ENCODE measurements around the gene ITGB2.

The ITGB2 gene

GRCh38 chr21:44909719-44910118 is 11.0 kb downstream of the ITGB2 start:
- DNase-seq: no peak

GRCh38 chr21:44908908-44909307 is 11.8 kb downstream of the ITGB2 start:
- DNase-seq: no peak

- peak; percentile 27 for DNase-seq
Measured at GRCh38 chr21:44907966-44908895, 12.5 kb downstream of the ITGB2 start.

GRCh38 chr21:44907225-44907965 is 13.3 kb downstream of the ITGB2 start:
- no peak for DNase-seq

DNA sequence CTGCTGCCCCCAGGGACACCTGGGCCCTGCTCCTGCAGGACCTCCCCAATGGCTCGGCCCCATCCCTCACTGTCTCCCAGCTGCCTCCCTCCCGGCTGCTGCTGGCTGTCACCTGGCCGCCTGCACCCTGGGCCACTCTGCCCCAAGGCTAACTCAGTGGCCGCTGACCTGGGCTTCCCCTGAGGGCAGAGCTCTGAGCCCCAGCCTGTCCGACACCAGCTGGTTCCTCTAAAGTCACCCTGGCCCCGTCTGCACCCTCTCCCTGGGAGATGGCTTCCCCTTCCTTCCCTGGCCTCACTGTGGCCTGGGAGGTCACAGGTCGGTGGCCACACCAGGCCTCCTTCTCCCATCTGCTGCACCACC is 15.0 kb downstream of the ITGB2 start:
- no peak for DNase-seq

DNA sequence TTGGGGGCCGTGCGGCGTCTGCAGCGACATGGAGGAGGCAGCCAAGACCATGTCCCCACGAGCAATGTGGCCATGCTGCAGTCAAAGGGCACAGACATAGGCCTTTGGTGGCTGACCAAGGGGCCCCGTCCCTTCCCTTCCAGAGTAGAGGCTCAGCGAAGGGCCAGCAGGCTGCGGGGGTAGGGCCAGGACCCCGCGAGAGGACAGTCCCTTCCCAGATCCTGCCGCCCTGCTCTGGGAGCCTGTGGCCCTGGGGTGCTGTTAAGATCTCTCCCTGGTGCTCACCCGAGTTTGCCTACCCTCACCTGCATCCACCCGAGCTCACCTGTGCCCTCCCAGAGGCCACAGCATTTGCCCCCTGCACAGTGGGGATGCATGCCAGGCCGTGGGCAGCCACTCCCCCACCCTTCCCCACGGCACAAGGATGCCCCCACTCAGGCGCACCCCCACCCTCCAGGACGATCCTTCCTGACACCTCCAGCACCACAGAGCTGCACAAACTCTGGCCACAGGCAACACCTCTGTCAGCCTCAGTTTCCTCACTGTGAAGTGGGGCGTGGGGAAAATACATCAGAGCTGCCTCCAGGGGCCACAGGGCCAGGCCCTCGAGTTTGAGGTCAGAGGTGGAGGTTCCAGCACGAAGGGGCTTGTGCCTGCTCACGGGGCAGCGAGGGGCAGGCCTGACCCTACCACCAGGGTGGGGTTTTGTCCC is 15.5 kb downstream of the ITGB2 start:
- no peak for DNase-seq

- DNase-seq: no peak
Measured at GRCh38 chr21:44904141-44904923, 16.4 kb downstream of the ITGB2 start.

DNA sequence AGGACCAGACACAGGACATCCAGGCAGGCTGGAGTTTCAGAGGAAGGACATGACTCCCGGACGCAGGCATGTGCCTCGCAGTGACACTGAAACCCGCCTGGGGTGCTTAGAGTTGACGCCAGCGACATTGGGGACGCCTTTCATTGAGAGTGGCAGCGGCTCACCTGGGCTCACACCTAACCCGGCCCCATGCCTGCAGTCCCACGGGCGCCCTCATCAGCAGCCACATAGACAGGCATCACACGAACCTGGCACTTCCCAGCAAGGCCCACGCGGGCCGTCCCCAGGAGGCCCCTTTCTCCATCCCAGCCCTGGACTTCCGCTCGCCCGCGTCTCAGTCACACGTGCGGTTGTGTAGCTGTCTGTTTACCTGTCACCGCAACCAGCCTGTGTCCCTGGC is 17.0 kb downstream of the ITGB2 start:
- no peak for DNase-seq

DNA sequence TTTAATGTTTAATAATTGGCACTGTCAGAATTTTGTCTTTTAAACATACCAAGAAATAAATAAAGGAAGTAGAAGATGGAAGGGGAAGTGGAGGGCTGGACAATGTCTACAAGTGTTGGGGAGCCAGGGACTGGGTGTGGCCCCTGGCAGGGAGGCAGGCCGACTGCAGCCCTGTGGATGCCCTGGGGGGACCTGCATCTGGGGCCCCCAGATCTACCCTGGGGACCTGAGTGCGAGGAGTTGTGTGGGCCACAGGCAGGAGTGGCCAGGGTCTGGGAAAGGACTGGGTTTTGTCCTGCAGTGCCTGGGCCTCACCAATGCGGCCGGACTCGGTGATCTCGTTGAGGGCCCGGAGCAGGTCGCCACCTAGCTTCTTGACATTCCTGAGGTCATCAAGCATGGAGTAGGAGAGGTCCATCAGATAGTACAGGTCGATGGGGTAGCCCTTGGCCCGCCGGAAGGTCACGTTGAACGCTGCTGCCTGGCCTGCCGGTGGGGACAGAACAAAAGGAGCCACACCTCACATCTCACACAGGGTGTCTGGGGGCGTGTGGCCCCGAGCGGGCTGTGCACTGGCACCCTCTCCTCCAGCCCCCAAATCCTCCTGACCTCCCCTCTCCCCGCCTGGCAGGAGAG is 17.5 kb downstream of the ITGB2 start:
- DNase-seq: no peak

DNA sequence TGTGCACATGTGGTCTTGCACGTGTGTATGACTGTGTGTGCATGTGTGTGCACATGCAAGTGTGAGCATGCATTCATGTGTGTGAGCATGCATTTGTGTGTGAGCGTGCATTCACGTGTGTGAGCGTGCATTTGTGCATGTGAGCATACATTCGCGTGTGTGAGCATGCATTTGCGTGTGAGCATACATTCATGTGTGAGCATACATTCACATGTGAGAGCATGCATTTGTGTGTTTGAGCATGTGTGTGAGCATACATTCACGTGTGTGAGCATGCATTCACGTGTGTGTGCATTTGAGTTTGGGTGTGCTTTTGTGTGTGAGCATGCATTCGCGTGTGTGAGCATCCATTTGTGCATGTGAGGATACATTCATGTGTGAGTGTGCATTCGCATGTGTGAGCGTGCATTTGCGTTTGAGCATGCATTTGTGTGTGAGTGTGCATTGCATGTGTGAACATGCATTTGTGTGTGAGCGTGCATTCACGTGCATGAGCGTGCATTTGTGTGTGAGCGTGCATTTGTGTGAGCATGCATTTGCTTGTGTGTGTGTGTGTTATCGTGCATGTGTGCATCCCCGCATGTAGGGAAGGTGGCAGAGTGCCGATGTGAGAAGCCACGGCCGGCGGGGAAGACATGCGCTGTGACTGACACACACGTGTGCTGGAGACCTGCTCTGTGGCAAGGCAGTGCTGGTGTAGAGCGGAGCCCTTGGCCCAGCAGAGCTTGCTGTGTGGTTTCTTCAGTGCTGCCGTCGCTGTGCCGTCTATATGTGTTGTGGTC is 18.2 kb downstream of the ITGB2 start:
- DNase-seq: no peak

DNA sequence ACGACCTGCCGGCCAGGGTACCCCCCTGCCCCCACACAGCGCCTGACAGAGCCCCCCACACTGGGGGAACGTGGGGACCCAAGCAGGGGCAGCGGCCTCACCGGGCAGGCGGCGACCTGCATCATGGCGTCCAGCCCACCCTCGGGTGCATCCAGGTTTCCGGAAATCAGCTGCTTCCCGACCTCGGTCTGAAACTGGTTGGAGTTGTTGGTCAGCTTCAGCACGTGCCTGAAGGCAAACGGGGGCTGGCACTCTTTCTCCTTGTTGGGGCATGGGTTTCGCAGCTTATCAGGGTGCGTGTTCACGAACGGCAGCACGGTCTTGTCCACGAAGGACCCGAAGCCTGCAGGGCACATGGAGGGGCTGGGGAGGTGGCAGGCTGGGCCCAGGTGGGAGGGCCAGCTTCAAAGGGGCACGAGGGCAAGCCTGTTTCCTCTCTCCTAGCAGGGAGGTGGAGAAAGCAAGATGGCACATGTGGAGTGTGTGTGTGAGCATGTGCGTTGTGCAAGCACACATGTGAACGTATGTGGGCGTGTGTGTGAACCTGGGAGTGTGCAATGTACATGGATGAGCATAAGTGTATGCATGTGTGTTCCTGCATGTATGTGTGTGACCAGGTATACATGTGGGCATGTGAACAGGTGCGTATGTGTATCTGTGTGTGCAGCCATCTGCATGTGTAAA is 19.2 kb downstream of the ITGB2 start:
- DNase-seq: no peak

DNA sequence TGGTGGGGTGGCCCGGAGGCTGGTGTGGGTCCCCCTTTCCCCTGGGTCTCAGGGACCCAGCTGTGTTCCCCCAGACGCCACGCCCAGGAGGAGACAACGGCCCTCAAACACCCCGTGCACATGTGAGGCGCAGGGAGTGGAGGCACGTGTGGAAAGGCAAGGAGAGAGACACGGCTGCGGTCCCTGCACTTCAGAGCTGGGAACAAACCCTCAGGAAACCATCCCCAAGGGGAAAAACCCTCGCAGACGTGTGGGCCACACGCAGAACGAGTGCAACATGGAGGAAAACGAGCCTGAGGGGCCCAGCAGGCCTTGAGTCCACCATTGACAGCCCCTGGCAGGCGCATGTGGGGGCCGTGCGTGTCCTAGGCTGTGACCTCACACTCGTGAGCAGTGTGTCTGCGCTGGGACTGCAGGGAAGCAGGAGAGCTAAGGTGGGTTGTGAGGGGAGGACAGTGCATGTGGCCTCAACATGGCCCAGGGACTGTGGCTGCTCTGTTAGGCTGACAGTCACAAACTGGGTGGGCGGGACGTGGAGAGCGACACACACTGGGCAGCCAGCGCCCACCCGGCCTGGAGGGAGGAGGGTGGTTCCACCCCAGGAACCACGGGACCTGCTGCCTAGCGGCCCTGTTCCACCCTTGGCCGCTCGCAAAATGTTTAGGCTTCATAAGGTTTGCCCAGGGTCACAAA is 20.0 kb downstream of the ITGB2 start:
- DNase-seq: no peak

- no peak for DNase-seq
Measured at GRCh38 chr21:44899768-44900558, 20.7 kb downstream of the ITGB2 start.

GRCh38 chr21:44898851-44899767 is 21.6 kb downstream of the ITGB2 start:
- DNase-seq: no peak

DNA sequence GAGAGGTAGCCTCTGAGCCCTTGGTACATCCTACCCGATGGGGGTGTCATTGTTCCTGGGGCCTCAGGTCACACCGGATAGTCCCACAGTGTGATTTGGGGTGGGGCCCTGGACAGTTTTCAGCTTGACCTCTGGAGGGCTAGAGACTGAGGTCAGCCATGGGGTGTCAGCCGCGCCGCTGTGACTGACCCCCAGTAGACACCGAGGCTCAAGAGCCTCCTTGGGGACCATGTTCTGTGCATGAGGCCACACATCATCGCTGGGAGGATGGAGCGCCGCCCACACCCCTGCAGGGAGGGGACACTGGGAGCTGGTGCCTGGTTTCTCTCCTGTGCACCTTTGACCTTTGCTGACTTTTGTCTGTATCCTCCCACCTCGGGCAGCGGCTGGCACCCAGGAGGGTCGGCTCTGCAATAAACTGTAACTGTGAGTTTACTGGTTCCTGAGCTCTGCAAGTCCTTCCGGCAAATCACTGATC is 22.6 kb downstream of the ITGB2 start:
- DNase-seq: no peak

DNA sequence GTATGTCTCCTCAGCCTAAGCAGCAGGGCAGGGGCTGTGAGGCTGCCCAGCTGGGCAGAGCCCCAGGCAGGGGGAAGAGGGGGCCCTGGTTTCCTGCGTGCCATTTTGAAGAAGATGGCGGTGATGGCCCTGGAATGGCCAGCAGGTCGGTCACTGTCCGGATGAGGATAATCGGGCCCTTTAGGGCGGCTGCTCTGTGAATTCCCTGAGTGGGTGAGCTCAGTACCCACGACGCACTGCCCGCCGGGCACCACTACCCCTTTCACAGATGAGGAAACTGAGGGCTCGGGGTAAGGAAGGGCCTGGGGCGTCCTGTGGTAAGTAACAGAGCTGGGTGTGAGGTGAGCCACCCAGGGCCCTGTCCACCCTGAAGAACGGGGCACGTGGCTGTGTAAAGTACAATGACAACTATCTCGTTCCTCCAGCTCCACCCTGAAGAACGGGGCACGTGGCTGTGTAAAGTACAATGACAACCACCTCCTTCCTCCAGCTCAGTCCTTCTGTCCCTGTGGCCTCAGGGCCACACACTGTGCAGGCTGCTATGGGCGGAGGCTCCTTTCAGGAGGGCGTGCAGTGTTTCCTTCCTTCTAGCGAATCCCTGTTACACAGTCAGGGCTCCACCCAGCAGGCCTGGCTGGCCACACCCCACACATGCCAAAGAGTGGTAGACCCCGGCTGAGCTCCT is 23.2 kb downstream of the ITGB2 start:
- no peak for DNase-seq

Data from fibroblast of skin of scalp (primary cell).